ENCODE data around the gene FAXC.

FAXC gene

DNA sequence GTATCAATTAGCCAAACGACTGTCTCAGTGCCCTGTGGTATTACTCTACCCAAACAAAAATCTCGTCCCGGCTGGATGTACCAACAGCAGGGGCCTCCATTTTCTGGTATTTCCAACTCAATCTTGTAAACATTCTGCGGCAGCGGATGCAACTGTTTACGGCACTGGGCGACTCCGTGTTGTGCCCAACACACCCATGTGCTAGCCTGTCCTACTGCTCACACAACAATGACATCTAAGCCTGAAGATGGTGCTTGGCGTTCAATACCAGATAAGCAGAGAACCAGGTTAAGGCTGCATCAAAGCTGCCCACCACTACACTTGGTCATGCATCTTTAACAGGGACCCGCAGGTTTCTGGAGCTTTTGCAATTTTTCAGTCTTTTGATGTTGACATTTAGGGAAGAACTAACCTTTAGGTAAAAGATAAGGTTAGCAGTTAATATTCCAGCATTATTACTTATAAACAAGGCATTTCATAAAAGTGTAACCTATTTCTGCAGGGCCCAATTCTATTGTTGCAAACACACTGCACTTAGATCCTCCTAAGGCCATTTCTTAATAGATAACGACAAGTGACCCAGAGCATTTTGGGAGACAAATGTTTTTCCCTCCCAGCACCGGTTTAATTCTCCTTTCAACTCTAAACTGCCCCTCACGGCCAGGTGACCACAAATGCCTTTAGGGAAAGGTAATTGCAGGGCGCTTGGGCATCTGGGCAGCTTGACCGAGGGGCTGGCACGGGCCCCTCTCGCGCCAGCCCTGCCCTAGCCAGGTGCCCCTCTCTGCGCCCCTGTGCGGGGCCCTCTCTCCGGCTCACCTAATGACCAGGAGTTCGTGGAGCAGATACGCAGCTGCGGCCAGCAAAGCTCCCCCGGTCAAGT is 945 bp downstream of the FAXC start:
- H4K20me1 ChIP-seq (ENCODE audit: insufficient read depth, low read length), result no peaks in the 10 kb centered on the region
- no peak overlapping the region for H3K9ac ChIP-seq (ENCODE audit: low read depth, low read length)
- H3K27me3 ChIP-seq (ENCODE audit: insufficient read depth, low read length, poor library complexity), result no peaks in the 10 kb centered on the region
- H3K27ac ChIP-seq (ENCODE audit: low read length), result no peak overlapping the region
- DNase-seq (no peak), ATAC-seq (ENCODE audit: insufficient read depth, low read depth) (no peak)
- H3K4me1 ChIP-seq (ENCODE audit: insufficient read depth, low read length), result no peaks in the 10 kb centered on the region
- H3K36me3 ChIP-seq (ENCODE audit: insufficient read depth, low read length), result no peaks in the 10 kb centered on the region
- H3K9me3 ChIP-seq (ENCODE audit: insufficient read depth, low read length, severe bottlenecking), result no peaks in the 10 kb centered on the region
- TF ChIP-seq EZH2 (IDR thresholded peaks at IDR 0.05; ENCODE audit: borderline replicate concordance, low read depth, low read length, severe bottlenecking), result no peak
- TF ChIP-seq, protein P1, sequence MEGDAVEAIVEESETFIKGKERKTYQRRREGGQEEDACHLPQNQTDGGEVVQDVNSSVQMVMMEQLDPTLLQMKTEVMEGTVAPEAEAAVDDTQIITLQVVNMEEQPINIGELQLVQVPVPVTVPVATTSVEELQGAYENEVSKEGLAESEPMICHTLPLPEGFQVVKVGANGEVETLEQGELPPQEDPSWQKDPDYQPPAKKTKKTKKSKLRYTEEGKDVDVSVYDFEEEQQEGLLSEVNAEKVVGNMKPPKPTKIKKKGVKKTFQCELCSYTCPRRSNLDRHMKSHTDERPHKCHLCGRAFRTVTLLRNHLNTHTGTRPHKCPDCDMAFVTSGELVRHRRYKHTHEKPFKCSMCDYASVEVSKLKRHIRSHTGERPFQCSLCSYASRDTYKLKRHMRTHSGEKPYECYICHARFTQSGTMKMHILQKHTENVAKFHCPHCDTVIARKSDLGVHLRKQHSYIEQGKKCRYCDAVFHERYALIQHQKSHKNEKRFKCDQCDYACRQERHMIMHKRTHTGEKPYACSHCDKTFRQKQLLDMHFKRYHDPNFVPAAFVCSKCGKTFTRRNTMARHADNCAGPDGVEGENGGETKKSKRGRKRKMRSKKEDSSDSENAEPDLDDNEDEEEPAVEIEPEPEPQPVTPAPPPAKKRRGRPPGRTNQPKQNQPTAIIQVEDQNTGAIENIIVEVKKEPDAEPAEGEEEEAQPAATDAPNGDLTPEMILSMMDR (IDR thresholded peaks at IDR 0.05; ENCODE audit: borderline replicate concordance, extremely low read depth, low read length, poor library complexity, severe bottlenecking), result no peak
- no peak overlapping the region for H3K4me3 ChIP-seq (ENCODE audit: low read depth in 1 of 2, low read length in 2 of 2)
- no peak overlapping the region for H2AFZ ChIP-seq (ENCODE audit: low read depth, low read length)
- no peak overlapping the region for H3K4me2 ChIP-seq (ENCODE audit: insufficient read depth, low read length)
- no peaks in the 10 kb centered on the region for H3K79me2 ChIP-seq (ENCODE audit: insufficient read depth, low read length)

DNA sequence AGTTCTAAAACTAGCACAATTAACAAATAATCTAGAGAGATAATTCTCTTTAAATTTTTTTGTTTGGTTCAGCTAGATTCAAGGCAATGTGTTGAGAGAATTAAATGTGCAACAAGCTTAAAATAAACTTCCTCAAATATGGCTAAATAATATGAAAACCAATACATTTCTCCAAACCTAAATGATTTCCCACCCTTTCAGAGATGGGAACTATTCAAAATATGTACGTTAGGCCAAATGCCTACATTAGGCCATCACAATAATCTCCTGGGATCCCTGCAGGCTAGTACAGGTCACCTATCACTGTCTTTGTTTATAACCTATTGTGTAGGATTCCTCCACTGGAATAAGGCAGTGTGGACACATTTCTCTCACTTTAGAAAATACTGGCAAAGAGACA is 1.7 kb downstream of the FAXC start:
- no peak overlapping the region for H3K9ac ChIP-seq (ENCODE audit: low read depth, low read length)
- no peak overlapping the region for H2AFZ ChIP-seq (ENCODE audit: low read depth, low read length)
- H3K27me3 ChIP-seq (ENCODE audit: insufficient read depth, low read length, poor library complexity), result no peaks in the 10 kb centered on the region
- H3K4me3 ChIP-seq (ENCODE audit: low read depth in 1 of 2, low read length in 2 of 2), result no peak overlapping the region
- no peak for TF ChIP-seq EZH2 (IDR thresholded peaks at IDR 0.05; ENCODE audit: borderline replicate concordance, low read depth, low read length, severe bottlenecking)
- TF ChIP-seq, protein P1 (IDR thresholded peaks at IDR 0.05; ENCODE audit: borderline replicate concordance, extremely low read depth, low read length, poor library complexity, severe bottlenecking), result no peak
- no peaks in the 10 kb centered on the region for H4K20me1 ChIP-seq (ENCODE audit: insufficient read depth, low read length)
- H3K4me2 ChIP-seq (ENCODE audit: insufficient read depth, low read length), result no peak overlapping the region
- DNase-seq (no peak), ATAC-seq (ENCODE audit: insufficient read depth, low read depth) (no peak)
- H3K36me3 ChIP-seq (ENCODE audit: insufficient read depth, low read length), result no peaks in the 10 kb centered on the region
- H3K4me1 ChIP-seq (ENCODE audit: insufficient read depth, low read length), result no peaks in the 10 kb centered on the region
- no peaks in the 10 kb centered on the region for H3K9me3 ChIP-seq (ENCODE audit: insufficient read depth, low read length, severe bottlenecking)
- H3K27ac ChIP-seq (ENCODE audit: low read length), result no peak overlapping the region
- H3K79me2 ChIP-seq (ENCODE audit: insufficient read depth, low read length), result no peaks in the 10 kb centered on the region

DNA sequence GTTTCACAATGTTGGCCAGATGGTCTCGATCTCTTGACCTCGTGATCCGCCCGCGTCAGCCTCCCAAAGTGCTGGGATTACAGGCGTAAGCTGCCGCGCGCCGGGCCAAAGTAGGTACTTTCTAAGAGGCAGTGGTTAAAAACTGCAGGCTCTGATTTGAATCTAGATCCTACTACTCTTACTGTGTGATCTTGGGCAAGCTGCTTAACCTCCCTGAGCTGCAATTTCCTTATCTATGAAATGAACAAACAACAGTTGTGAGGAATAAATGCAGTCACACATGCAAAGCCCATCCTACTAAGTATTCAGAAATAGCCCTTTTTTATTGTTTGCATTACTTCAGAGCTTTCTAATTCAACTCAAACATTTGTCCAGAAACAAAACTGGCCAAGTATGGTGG is 2.9 kb downstream of the FAXC start:
- DNase-seq (no peak), ATAC-seq (ENCODE audit: insufficient read depth, low read depth) (no peak)
- Histone ChIP-seq H3K9ac (ENCODE audit: low read depth, low read length) (no peak overlapping the region), H3K4me2 (ENCODE audit: insufficient read depth, low read length) (no peak overlapping the region), H3K36me3 (ENCODE audit: insufficient read depth, low read length) (no peaks in the 10 kb centered on the region), H3K4me1 (ENCODE audit: insufficient read depth, low read length) (no peaks in the 10 kb centered on the region), H3K79me2 (ENCODE audit: insufficient read depth, low read length) (no peaks in the 10 kb centered on the region), H3K9me3 (ENCODE audit: insufficient read depth, low read length, severe bottlenecking) (no peaks in the 10 kb centered on the region), H3K27me3 (ENCODE audit: insufficient read depth, low read length, poor library complexity) (no peaks in the 10 kb centered on the region), H3K4me3 (ENCODE audit: low read depth in 1 of 2, low read length in 2 of 2) (no peak overlapping the region), H3K27ac (ENCODE audit: low read length) (no peak overlapping the region), H2AFZ (ENCODE audit: low read depth, low read length) (no peak overlapping the region), H4K20me1 (ENCODE audit: insufficient read depth, low read length) (no peaks in the 10 kb centered on the region)
- TF ChIP-seq EZH2 (IDR thresholded peaks at IDR 0.05; ENCODE audit: borderline replicate concordance, low read depth, low read length, severe bottlenecking), result no peak
- TF ChIP-seq, protein P1 (IDR thresholded peaks at IDR 0.05; ENCODE audit: borderline replicate concordance, extremely low read depth, low read length, poor library complexity, severe bottlenecking), result no peak

Measured in DND-41 (cell line).